AG08396 (cell line): Measurements from ENCODE around the gene PPP2R2B.
A peak's percentile ranks its signal among the peaks of the same experiment; 100 is the strongest.

Experiments used
- DNase-seq: peaks from one replicate; pipeline ENCODE4 v3.0.0; 2012; ENCODE audit warnings: low spot score, mixed read lengths

The PPP2R2B gene

GRCh38 chr5:146548781-146549449 is 329.6 kb downstream of the PPP2R2B start:
- no peak for DNase-seq

GRCh38 chr5:146544232-146544631 is 334.3 kb downstream of the PPP2R2B start:
- DNase-seq, result no peak

GRCh38 chr5:146541958-146542849 is 336.4 kb downstream of the PPP2R2B start:
- peak; percentile 67 for DNase-seq

- DNase-seq, result no peak
Measured at GRCh38 chr5:146540414-146540813, 338.1 kb downstream of the PPP2R2B start.

- no peak for DNase-seq
Measured at GRCh38 chr5:146539973-146540372, 338.6 kb downstream of the PPP2R2B start.

- no peak for DNase-seq
Measured at GRCh38 chr5:146538432-146538831, 340.1 kb downstream of the PPP2R2B start.

GRCh38 chr5:146533882-146534281 is 344.7 kb downstream of the PPP2R2B start:
- DNase-seq, result no peak

GRCh38 chr5:146533260-146533857 is 345.2 kb downstream of the PPP2R2B start:
- DNase-seq, result peak; percentile 53
